HFF-Myc (cell line): ENCODE results near the gene YTHDF1.

ENCODE experiments used
- DNase-seq: peaks from one replicate; pipeline ENCODE4 v3.0.0-alpha.2; 2011; ENCODE audit warnings: low read depth; ENCODE audit errors: extremely low read depth
- H3K4me3 ChIP-seq: replicated peaks from 2 replicates; pipeline ENCODE4 v1.5.1; 2011; ENCODE audit warnings: low read depth, mild to moderate bottlenecking, control low read depth, low read length
- TF ChIP-seq, protein P1 (sequence below): IDR thresholded peaks from 2 replicates; pipeline ENCODE4 v1.5.1; 2012; ENCODE audit warnings: mild to moderate bottlenecking, low read depth, low read length, control low read depth; ENCODE audit errors: missing control alignments

Gene YTHDF1

DNA sequence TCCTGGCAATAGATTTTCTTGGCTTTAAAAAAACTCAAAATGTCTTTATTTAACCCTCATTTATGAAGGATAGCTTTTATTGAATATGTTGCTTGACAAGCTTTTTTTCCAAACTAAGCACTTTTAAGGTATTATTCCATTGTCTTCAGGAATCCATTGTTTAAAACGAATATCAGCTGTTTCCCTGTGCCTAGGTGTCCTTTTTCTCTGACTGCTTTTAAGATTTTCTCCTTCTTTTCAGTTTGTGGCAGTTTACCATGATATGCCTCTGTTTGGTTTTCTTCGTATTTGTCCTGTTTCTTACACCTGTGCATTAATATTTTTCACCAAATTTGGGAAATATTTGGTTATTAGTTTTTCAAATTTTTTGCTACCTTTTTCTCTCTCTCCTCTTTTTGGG is 68.4 kb downstream of the YTHDF1 start:
- TF ChIP-seq, protein P1, sequence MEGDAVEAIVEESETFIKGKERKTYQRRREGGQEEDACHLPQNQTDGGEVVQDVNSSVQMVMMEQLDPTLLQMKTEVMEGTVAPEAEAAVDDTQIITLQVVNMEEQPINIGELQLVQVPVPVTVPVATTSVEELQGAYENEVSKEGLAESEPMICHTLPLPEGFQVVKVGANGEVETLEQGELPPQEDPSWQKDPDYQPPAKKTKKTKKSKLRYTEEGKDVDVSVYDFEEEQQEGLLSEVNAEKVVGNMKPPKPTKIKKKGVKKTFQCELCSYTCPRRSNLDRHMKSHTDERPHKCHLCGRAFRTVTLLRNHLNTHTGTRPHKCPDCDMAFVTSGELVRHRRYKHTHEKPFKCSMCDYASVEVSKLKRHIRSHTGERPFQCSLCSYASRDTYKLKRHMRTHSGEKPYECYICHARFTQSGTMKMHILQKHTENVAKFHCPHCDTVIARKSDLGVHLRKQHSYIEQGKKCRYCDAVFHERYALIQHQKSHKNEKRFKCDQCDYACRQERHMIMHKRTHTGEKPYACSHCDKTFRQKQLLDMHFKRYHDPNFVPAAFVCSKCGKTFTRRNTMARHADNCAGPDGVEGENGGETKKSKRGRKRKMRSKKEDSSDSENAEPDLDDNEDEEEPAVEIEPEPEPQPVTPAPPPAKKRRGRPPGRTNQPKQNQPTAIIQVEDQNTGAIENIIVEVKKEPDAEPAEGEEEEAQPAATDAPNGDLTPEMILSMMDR = no peak
- no peak for DNase-seq
- H3K4me3 ChIP-seq = no peak overlapping the region
